GM21360 (cell line): Measurements from ENCODE around the gene NCMAP.
"Not testable (repeated sequence)": the region's sequence is repeated elsewhere in the genome, so short reads cannot be mapped to it uniquely, and the experiment has no call there.

ENCODE experiments used
- ATAC-seq: cut with Tn5 transposase; IDR thresholded peaks from one replicate; pipeline ENCODE4 v1.9.1; 2021; ENCODE audit warnings: mild to moderate bottlenecking, moderate library complexity; ENCODE audit not compliant: unreplicated experiment

Gene NCMAP, protein sequence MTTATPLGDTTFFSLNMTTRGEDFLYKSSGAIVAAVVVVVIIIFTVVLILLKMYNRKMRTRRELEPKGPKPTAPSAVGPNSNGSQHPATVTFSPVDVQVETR

GRCh38 chr1:24555591-24556413 lies at the start of gene NCMAP:
NCMAP (plus strand) TSS chr1:24556087; CDS start chr1:24595431, 39,344 bp downstream.
- no peak for ATAC-seq

DNA sequence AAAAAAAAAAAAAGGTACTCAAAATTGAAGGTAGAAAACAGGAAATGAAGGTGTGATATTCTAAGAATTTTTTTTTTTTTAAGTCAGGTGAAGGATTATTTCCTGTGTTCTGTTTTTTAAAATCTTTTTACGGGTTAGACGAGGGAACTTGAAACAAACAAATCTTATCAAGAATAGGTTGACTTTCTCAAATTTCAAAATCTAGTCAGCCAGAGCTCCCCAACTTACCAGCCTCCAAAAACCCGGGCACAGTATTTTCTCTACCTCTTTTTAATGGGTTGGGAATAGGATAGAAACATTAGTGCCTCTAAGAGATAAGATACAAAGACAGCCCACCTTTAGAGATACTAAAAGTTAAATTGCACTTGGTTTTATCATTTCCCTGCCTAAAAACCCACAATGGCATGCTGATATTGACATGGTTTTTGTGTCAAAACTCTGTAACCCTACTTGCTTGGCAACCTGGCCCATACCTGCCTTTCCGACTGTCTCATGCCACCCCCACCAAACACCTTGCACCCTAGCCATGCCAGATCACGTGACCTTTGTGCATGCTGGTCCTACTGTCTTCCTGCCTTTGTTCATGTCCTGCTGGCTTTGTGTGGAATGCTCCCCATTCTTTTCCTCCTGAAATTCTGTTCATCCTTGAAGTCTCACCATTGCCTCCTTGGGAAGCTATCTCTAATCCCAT lies 49.1 kb upstream of the NCMAP start:
- ATAC-seq: no peak

GRCh38 chr1:24507405-24507804 lies 48.5 kb upstream of the NCMAP start:
- ATAC-seq: no peak

GRCh38 chr1:24508911-24509310 lies 47.0 kb upstream of the NCMAP start:
- ATAC-seq: no peak

DNA sequence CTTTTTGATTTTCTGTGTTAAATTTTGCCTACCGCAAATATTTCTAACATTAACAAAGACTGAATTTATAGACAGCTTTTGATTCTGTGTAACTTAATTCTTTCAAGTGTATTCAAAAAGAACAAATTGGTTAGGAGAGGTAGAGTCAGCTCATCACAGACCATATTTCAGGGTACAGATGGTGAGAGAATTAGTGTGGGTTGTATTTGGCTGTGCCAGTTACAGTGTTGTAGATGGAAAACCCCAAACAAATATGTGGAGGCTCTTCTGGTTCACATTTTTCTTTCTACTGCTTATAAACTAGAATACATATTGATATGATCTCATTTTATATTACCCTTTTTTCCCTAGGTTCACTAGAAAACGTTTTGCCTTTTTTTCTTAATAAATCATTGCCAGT lies 42.2 kb upstream of the NCMAP start:
- no peak for ATAC-seq

DNA sequence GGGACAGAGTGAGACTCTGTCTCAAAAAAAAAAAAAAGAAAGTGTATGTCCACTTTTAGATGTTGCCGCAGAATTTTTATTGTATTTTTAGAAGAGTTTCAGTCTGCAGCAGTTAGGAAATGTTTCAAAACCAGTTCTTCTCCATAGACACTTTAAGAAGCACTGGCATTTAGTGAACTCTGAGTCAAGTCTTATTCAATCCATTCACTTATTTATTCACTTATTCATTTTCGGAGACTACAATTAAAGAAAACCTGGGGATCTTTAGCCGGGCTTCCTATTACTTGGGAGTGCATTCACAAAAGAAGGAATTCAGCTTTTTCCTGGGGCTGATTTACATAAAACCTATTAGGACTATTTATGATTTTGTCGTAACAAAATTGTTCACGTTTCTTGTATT lies 40.9 kb upstream of the NCMAP start:
- no peak for ATAC-seq

DNA sequence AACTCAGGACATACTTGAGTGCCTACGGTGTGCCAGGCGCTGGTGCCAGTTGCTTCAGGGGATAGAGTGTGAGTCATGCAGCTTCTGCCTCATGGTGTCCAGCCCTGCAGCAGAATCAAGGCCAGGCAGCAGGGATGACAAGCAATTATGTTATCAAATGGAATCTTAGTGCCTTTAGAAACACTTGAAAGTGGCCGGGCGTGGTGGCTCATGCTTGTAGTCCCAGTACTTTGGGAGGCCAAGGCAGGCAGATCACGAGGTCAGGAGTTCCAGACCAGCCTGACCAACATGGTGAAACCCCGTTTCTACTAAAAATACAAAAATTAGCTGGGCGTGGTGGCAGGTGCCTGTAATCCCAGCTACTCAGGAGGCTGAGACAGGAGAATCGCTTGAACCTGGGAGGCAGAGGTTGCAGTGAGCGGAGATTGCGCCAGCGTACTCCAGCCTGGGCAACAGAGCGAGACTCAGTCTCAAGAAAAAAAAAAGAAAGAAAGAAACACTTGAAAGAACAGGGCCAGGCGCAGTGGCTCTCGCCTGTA lies 40.1 kb upstream of the NCMAP start:
- not testable (repeated sequence) for ATAC-seq

DNA sequence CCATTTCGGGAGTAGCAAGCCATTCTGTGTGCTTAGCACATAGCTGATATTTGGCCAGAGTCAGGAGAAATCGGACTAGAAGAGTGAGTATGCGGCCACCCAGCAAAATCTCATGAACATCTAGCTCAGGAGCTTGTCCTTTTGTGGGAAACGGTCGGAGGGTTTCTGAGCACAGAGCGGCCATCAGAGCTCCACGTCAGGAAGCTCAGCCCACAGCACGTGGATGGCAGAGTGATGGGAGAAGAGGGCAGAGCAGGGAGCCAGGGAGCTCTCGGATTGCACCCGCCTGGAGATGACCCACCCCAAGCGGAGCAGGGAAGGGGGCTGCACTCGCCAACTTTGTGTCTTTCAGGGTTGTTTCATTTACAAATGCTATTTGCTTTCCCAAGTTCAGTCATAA lies 39.4 kb upstream of the NCMAP start:
- no peak for ATAC-seq

- ATAC-seq: no peak
These were observed 38.0 kb upstream of the NCMAP start for GRCh38 chr1:24517898-24518297.

DNA sequence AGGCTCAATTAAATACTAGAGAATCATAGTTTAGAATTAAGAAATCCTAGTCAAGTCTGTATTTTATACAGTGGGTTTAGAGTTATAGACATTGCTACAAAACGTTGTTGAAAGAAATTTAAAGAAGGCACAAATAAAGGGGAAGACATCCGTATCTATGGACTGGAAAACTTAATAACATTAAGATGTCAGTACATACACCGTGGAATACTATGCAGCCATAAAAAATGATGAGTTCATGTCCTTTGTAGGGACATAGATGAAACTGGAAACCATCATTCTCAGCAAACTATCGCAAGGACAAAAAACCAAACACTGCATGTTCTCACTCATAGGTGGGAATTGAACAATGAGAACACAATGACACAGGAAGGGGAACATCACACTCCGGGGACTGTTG lies 35.6 kb upstream of the NCMAP start:
- not testable (repeated sequence) for ATAC-seq

DNA sequence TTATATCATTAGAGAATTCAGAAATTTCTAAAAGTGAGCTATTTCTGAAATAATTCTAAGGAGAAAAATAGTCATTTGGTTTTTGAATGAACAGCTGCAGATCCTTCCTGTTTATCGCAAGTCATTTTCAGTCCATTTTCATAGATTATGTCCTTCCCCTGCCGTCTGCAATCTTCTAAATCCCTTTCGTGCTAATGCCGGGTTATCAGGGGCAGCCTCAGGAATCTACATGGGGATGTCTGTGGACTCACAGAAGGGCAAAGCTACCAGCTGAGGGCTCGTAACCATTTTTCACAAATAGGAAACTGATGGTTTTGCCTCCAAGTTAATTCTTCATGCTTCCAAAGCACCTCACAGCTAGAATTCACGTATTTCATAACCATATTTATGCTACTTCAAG lies 30.3 kb upstream of the NCMAP start:
- ATAC-seq: no peak

DNA sequence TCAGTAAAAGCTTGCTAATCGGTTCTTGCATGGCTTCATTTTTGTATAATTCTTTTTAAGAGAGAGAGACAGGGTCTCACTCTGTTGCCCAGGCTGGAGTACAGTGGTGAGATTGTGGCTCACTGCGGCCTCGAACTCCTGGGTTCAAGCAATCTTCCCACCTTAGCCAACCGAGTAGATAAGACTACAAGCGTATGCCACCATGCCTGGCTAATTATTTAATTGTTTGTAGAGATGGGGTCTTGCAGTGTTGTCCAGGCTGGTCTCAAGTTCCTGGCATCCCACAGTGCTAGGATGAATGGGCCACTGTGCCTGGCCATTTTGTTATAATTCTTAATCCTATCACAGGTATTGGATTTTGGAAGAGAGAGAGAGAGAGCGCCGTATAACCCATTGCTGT lies 29.8 kb upstream of the NCMAP start:
- ATAC-seq: no peak

DNA sequence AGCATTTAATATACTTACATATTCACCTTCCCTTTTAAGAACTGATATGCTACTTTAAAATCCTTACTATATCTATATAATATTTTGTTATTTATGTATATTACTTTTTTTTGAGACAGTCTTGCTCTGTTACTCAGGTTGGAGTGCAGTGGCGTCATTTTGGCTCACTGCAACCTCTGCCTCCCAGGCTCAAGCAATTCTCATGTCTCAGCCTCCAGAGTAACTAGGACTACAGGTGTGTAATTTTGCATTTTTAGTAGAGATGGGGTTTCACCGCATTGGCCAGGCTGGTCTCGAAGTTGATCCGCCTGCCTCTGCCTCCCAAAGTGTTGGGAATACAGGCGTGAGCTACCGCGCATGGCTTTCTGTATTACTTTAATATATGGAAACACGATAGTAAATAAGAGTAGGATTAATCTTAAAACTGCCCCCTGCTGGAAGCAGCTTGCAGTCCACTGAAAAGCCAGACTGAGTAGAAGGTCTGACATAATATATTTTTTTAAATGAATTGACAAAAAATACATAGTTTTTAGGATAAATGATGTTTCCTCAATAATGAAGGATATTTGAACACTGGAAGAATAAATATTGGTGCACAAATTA lies 28.8 kb upstream of the NCMAP start:
- ATAC-seq: no peak

GRCh38 chr1:24528744-24529143 lies 27.1 kb upstream of the NCMAP start:
- no peak for ATAC-seq

- not testable (repeated sequence) for ATAC-seq
These were observed 26.6 kb upstream of the NCMAP start for GRCh38 chr1:24529292-24529691.

DNA sequence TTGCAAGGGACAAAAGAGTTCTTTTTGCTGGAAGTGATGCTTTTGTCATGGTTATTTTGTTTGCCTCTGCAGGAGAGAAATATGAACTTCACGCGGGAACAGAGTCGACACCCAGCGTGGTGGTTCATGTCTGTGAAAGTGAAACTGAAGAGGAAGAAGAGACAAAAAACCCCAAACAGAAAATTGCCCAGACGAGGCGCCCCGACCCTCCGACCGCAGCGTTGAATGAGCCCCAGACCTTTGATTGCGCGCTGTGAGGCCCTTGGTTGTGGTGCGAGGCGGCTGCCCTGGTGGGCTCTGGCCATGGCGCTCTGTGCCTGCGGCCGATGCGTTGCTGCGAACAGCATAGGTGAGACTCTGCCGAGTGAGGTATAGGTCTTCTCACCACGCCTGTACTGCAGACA lies 20.9 kb upstream of the NCMAP start:
- ATAC-seq: no peak

DNA sequence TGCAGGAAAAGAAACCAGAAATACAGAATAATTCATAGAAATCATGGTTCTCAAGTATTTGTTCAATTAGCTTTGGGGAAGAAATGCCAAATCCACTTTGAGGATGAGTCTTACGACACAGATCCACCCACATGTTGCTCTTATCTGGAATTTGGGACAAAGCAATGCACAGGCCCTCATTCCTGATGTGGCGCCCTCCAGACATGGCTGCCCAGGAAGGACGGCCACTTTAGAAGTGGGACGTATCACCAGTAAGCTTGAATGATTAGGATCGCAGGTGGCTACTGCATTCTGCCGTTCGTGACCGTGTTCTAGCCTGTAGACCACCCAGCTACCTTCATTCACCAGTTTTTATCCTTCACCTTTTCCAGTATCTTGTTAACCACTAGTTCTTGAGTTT lies 20.1 kb upstream of the NCMAP start:
- ATAC-seq: no peak

GRCh38 chr1:24536391-24536840 lies 19.5 kb upstream of the NCMAP start:
- ATAC-seq: peak; percentile 52

GRCh38 chr1:24540051-24540905 lies 15.6 kb upstream of the NCMAP start:
- no peak for ATAC-seq

GRCh38 chr1:24540906-24541710 lies 14.8 kb upstream of the NCMAP start:
- no peak for ATAC-seq
